IMR-90 (cell line): ENCODE measurements around the gene EPHA5. TPM values are rescaled to one million over a fixed set of nuclear protein-coding genes. Genes with fewer than 3 reads are reported as not detected.

Experiments
- ATAC-seq: fragments of 200-7000 bp; cut with Tn5 transposase; 2 replicates; pipeline ENCODE4 v1.9.1; 2020; ENCODE audit warnings: low read depth, mild to moderate bottlenecking, moderate library complexity
- BruUV-seq: library from RNA; stranded (reverse); fragments of 400-500 nt; replicated peaks from 2 replicates; lab custom pipeline; 2021; lab: Mats Ljungman, UMichigan
- CTCF ChIA-PET: fragments of 300-600 bp; formaldehyde crosslinking; extraction: SDS; loops from one replicate; lab custom pipeline; 2021; ENCODE audit warnings: antibody characterized with exemption; lab: Yijun Ruan, JAX
- POLR2A ChIA-PET: fragments of 300-600 bp; sonication (Branson Sonifier 250); formaldehyde crosslinking; loops from one replicate; lab custom pipeline; 2022; ENCODE audit warnings: antibody characterized with exemption; ENCODE audit not compliant: unreplicated experiment; lab: Charles Lee
- DNase-seq: peaks from one replicate; pipeline ENCODE4 v3.0.0; 2013
- H2AFZ ChIP-seq: replicated peaks from 2 replicates; pipeline ENCODE3; 2013; ENCODE audit warnings: low read length, mild to moderate bottlenecking; ENCODE audit not compliant: poor library complexity
- H2AK5ac ChIP-seq: 2 replicates; pipeline ENCODE4 v1.6.1; 2013; ENCODE audit warnings: low read depth, low read length, inconsistent platforms
- H2AK9ac ChIP-seq: replicated peaks from 2 replicates; pipeline ENCODE3; 2013; ENCODE audit warnings: mild to moderate bottlenecking, low read depth, low read length, moderate library complexity; ENCODE audit not compliant: poor library complexity
- H2BK120ac ChIP-seq: 2 replicates; pipeline ENCODE4 v1.6.1; 2013; ENCODE audit warnings: low read depth, low read length, inconsistent platforms
- H2BK15ac ChIP-seq: 3 replicates; pipeline ENCODE4 v1.6.1; 2013; ENCODE audit warnings: low read depth, low read length, inconsistent platforms
- H2BK20ac ChIP-seq: 2 replicates; pipeline ENCODE4 v1.6.1; 2013; ENCODE audit warnings: low read depth, mild to moderate bottlenecking, inconsistent platforms, low read length, moderate library complexity
- H2BK5ac ChIP-seq: 2 replicates; pipeline ENCODE4 v1.6.1; 2013; ENCODE audit warnings: mild to moderate bottlenecking, low read depth, low read length, inconsistent platforms; ENCODE audit not compliant: poor library complexity, severe bottlenecking
- H3K14ac ChIP-seq: replicated peaks from 2 replicates; pipeline ENCODE4 v1.6.1; 2013; ENCODE audit warnings: low read depth, low read length, inconsistent platforms
- H3K18ac ChIP-seq: 2 replicates; pipeline ENCODE4 v1.6.1; 2013; ENCODE audit warnings: low read depth, low read length, control low read depth
- H3K23ac ChIP-seq: 2 replicates; pipeline ENCODE4 v1.6.1; 2013; ENCODE audit warnings: low read depth, low read length, inconsistent platforms
- H3K27ac ChIP-seq: 2 replicates; pipeline ENCODE4 v1.5.1; 2013; ENCODE audit warnings: mild to moderate bottlenecking, control low read depth, low read length; ENCODE audit not compliant: insufficient read depth
- H3K27me3 ChIP-seq: 2 replicates; pipeline ENCODE4 v1.6.1; 2013; ENCODE audit warnings: low read length; ENCODE audit not compliant: control insufficient read depth, insufficient read depth
- H3K36me3 ChIP-seq: 2 replicates; pipeline ENCODE4 v1.6.1; 2013; ENCODE audit warnings: low read length, mixed read lengths; ENCODE audit not compliant: control insufficient read depth, insufficient read depth
- H3K4ac ChIP-seq: 2 replicates; pipeline ENCODE4 v1.6.1; 2013; ENCODE audit warnings: low read depth, low read length, inconsistent platforms
- H3K4me1 ChIP-seq: 2 replicates; pipeline ENCODE4 v1.6.1; 2013; ENCODE audit warnings: low read length, mixed read lengths; ENCODE audit not compliant: control insufficient read depth, insufficient read depth
- H3K4me2 ChIP-seq: 2 replicates; pipeline ENCODE4 v1.6.1; 2013; ENCODE audit warnings: low read depth, mild to moderate bottlenecking, control low read depth, low read length, moderate library complexity
- H3K4me3 ChIP-seq: 2 replicates; pipeline ENCODE4 v1.5.1; 2013; ENCODE audit warnings: low read depth, mild to moderate bottlenecking, control low read depth, low read length, moderate library complexity; ENCODE audit not compliant: insufficient read depth
- H3K56ac ChIP-seq: 2 replicates; pipeline ENCODE4 v1.6.1; 2013; ENCODE audit warnings: low read length, inconsistent platforms; ENCODE audit not compliant: insufficient read depth; ENCODE audit errors: extremely low read depth
- H3K79me1 ChIP-seq, 2 experiments: 2 replicates each; pipeline ENCODE4 v1.6.1; 2013; ENCODE audit warnings: low read length in 2 of 2, inconsistent platforms in 1 of 2, low read depth in 1 of 2
- H3K9ac ChIP-seq: 2 replicates; pipeline ENCODE4 v1.6.1; 2013; ENCODE audit warnings: low read depth, low read length, control low read depth
- H3K9me1 ChIP-seq: 2 replicates; pipeline ENCODE4 v1.6.1; 2013; ENCODE audit warnings: low read length, inconsistent platforms; ENCODE audit not compliant: insufficient read depth
- H3K9me3 ChIP-seq: 2 replicates; pipeline ENCODE4 v1.6.1; 2013; ENCODE audit warnings: low read length; ENCODE audit not compliant: control insufficient read depth, insufficient read depth
- H4K20me1 ChIP-seq: 2 replicates; pipeline ENCODE4 v1.6.1; 2013; ENCODE audit warnings: low read length, inconsistent platforms; ENCODE audit not compliant: insufficient read depth
- H4K5ac ChIP-seq: 2 replicates; pipeline ENCODE4 v1.6.1; 2013; ENCODE audit warnings: mild to moderate bottlenecking, low read depth, low read length, control low read depth
- H4K8ac ChIP-seq, 2 experiments: 2 replicates each; pipeline ENCODE4 v1.6.1; 2013; ENCODE audit warnings: low read depth in 2 of 2, low read length in 2 of 2, control low read depth in 1 of 2, inconsistent platforms in 1 of 2
- H4K91ac ChIP-seq: 2 replicates; pipeline ENCODE4 v1.6.1; 2013; ENCODE audit warnings: low read depth, low read length, inconsistent platforms; ENCODE audit not compliant: insufficient read depth
- BHLHE40 ChIP-seq: fragments of 150-350 bp; IDR thresholded peaks from 2 replicates; pipeline ENCODE4 v1.6.1; 2016; ENCODE audit warnings: mild to moderate bottlenecking, low read depth, low read length
- ELK1 ChIP-seq: fragments of 150-350 bp; IDR thresholded peaks from 2 replicates; pipeline ENCODE4 v1.6.1; 2016; ENCODE audit warnings: low read depth, mild to moderate bottlenecking, low read length, moderate library complexity, borderline replicate concordance
- FOS ChIP-seq: fragments of 150-350 bp; IDR thresholded peaks from 2 replicates; pipeline ENCODE4 v1.6.1; 2016; ENCODE audit warnings: low read depth, low read length
- MAFK ChIP-seq: IDR thresholded peaks from 2 replicates; pipeline ENCODE4 v1.6.1; 2012; ENCODE audit warnings: low read depth, low read length, improper control_type of control experiment
- MAZ ChIP-seq: IDR thresholded peaks from 2 replicates; pipeline ENCODE4 v1.6.1; 2012; ENCODE audit warnings: low read depth, mild to moderate bottlenecking, low read length, improper control_type of control experiment, moderate library complexity, borderline replicate concordance
- MXI1 ChIP-seq: IDR thresholded peaks from 2 replicates; pipeline ENCODE4 v1.6.1; 2012; ENCODE audit warnings: low read depth, mild to moderate bottlenecking, low read length, moderate library complexity, borderline replicate concordance
- NFE2L2 ChIP-seq: fragments of 150-350 bp; IDR thresholded peaks from 2 replicates; pipeline ENCODE4 v1.6.1; 2016; ENCODE audit warnings: low read depth, mild to moderate bottlenecking, low read length
- RAD21 ChIP-seq: IDR thresholded peaks from 2 replicates; pipeline ENCODE4 v1.6.1; 2012; ENCODE audit warnings: low read length, improper control_type of control experiment
- RCOR1 ChIP-seq: IDR thresholded peaks from 2 replicates; pipeline ENCODE4 v1.6.1; 2012; ENCODE audit warnings: mild to moderate bottlenecking, low read length, improper control_type of control experiment; ENCODE audit not compliant: insufficient replicate concordance
- RFX5 ChIP-seq: IDR thresholded peaks from 2 replicates; pipeline ENCODE4 v1.8.0; 2012; ENCODE audit warnings: low read depth, mild to moderate bottlenecking, low read length, moderate library complexity
- SMC3 ChIP-seq: fragments of 150-350 bp; IDR thresholded peaks from 2 replicates; pipeline ENCODE4 v1.6.1; 2016; ENCODE audit warnings: low read depth, mild to moderate bottlenecking, antibody characterized with exemption, low read length, moderate library complexity
- WGBS, 2 experiments: methylation state at CpG; one replicate each; pipeline versions ENCODE4 v1.1.5 to v1.1.7; 2013; ENCODE audit warnings: missing lambda C conversion rate in 2 of 2; ENCODE audit not compliant: insufficient read length in 1 of 2; ENCODE audit errors: extremely low coverage in 2 of 2; 5-methylcytosine and 5-hydroxymethylcytosine counted together
- dilution Hi-C: fragments of 300-500 bp; cut with HindIII; formaldehyde crosslinking; loops from one replicate; pipeline ENCODE4 v1.14.3; 2018; ENCODE audit warnings: low sequenced_read_pairs; ENCODE audit not compliant: unreplicated experiment
- in situ Hi-C: fragments of 300-500 bp; cut with MboI; formaldehyde crosslinking; loops from 3 replicates; pipeline ENCODE4 v1.14.3; 2019; ENCODE audit warnings: low sequenced_read_pairs, inconsistent platforms, mixed read lengths
- intact Hi-C: fragments of 100-400 bp; cut with micrococcal nuclease; formaldehyde crosslinking; loops from 2 replicates; pipeline ENCODE4 v1.10.0; 2022
- polyA plus RNA-seq, 3 experiments: library from polyadenylated mRNA; depleted of rRNA; stranded (reverse); fragments of >200 nt; gene quantifications; 2 replicates each; pipeline ENCODE4 v1.2.3, GENCODE V29; 2012; ENCODE audit warnings: low replicate concordance in 1 of 3
- total RNA-seq: library from RNA; depleted of rRNA; stranded (reverse); fragments of >200 nt; gene quantifications from 2 replicates; pipeline ENCODE4 v1.2.3, GENCODE V29; 2012

The EPHA5 gene
- total and polyA plus RNA-seq, 2 of the 4 experiments (the other 2 are of a cell fraction), result 0.07 to 0.18 TPM

- Histone ChIP-seq H3K36me3 (no peaks in the 10 kb centered on the region), H2AFZ (no peak overlapping the region), H3K4ac (no peak overlapping the region), H4K91ac (no peak overlapping the region), H2BK5ac (no peak overlapping the region), H3K27ac (no peak overlapping the region), H3K79me1 (no peaks in the 10 kb centered on the region), H4K5ac (no peak overlapping the region), H3K23ac (no peak overlapping the region), H2BK120ac (no peak overlapping the region), H3K9me1 (no peaks in the 10 kb centered on the region), H3K9ac (no peak overlapping the region), H3K14ac (no peak overlapping the region), H4K8ac (no peak overlapping the region), H3K4me1 (no peaks in the 10 kb centered on the region), H4K20me1 (no peaks in the 10 kb centered on the region), H2AK5ac (no peak overlapping the region), H3K18ac (no peak overlapping the region), H3K27me3 (no peaks in the 10 kb centered on the region), H2BK15ac (no peak overlapping the region), H3K4me2 (no peak overlapping the region), H2BK20ac (no peak overlapping the region), H3K9me3 (no peaks in the 10 kb centered on the region), H3K4me3 (no peak overlapping the region), H2AK9ac (no peak overlapping the region), H3K56ac (no peak overlapping the region)
- in situ Hi-C loops (no loop called here), dilution Hi-C loops (no loop called here), intact Hi-C loops (no loop called here)
- no CpG with 5 or more reads among the region's 4 CpGs for WGBS, 2 experiments
- ChIA-PET CTCF (no interaction called here), POLR2A (no interaction called here)
- DNase-seq (no peak), ATAC-seq (no peak)
- no peak for TF ChIP-seq MAFK
- TF ChIP-seq SMC3, result no peak
- TF ChIP-seq NFE2L2, result no peak
- TF ChIP-seq MXI1, result no peak
- TF ChIP-seq FOS, result no peak
- no peak for TF ChIP-seq ELK1
- no peak for TF ChIP-seq MAZ
- no peak for TF ChIP-seq RFX5
- no peak for TF ChIP-seq RAD21
- TF ChIP-seq BHLHE40, result no peak
- TF ChIP-seq RCOR1, result no peak
- no TSS peak for BruUV-seq
Measured at GRCh38 chr4:65461781-65462180, 208.5 kb downstream of the EPHA5 start.
